GM13976 (cell line): Measurements from ENCODE around the gene CHRDL2.

Experiments
- DNase-seq: peaks from one replicate; pipeline ENCODE4 v3.0.0; 2012; ENCODE audit warnings: low spot score
- CTCF ChIP-seq: IDR thresholded peaks from 2 replicates; pipeline ENCODE4 v1.5.1; 2012; ENCODE audit warnings: borderline replicate concordance, mild to moderate bottlenecking; ENCODE audit not compliant: insufficient read depth; ENCODE audit errors: extremely low read depth, missing control alignments, control extremely low read depth
- in situ Hi-C: fragments of 300-500 bp; cut with MboI; formaldehyde crosslinking; loops from one replicate; pipeline ENCODE4 v1.12.0; 2022; ENCODE audit warnings: low sequenced_read_pairs, mixed read lengths, inconsistent platforms; ENCODE audit not compliant: unreplicated experiment

The CHRDL2 gene

GRCh38 chr11:74683279-74683871 lies 47.9 kb downstream of the CHRDL2 start:
- TF ChIP-seq CTCF = peak; percentile 13
- in situ Hi-C loops = no loop called here
- DNase-seq = no peak

- TF ChIP-seq CTCF = no peak
- DNase-seq = no peak
- in situ Hi-C loops = no loop called here
Observed at GRCh38 chr11:74682731-74683278, 48.4 kb downstream of the CHRDL2 start.

- in situ Hi-C loops = no loop called here
- TF ChIP-seq CTCF = no peak
- DNase-seq = no peak
Observed at GRCh38 chr11:74681686-74682651, 49.3 kb downstream of the CHRDL2 start.

GRCh38 chr11:74680703-74681531 lies 50.3 kb downstream of the CHRDL2 start:
- in situ Hi-C loops = no loop called here
- no peak for DNase-seq
- no peak for TF ChIP-seq CTCF

GRCh38 chr11:74680035-74680671 lies 51.1 kb downstream of the CHRDL2 start:
- TF ChIP-seq CTCF = no peak
- DNase-seq = no peak
- in situ Hi-C loops = no loop called here

- in situ Hi-C loops = no loop called here
- no peak for DNase-seq
- no peak for TF ChIP-seq CTCF
Observed at GRCh38 chr11:74679513-74679865, 51.7 kb downstream of the CHRDL2 start.
